PC-9 (cell line): ENCODE data around the gene RNASE8.

Source experiments
- EZH2 ChIP-seq: fragments of 200-600 bp; sonication (generic); IDR thresholded peaks from 2 replicates; pipeline ENCODE4 v1.8.0; 2017; ENCODE audit warnings: antibody characterized with exemption, low read depth
- TF ChIP-seq, protein P1 (sequence below): fragments of 200-600 bp; sonication (generic); conservative IDR thresholded peaks from 2 replicates; pipeline ENCODE4 v1.6.1; 2017; ENCODE audit warnings: mixed run types, antibody characterized with exemption, mild to moderate bottlenecking, moderate library complexity

DNA sequence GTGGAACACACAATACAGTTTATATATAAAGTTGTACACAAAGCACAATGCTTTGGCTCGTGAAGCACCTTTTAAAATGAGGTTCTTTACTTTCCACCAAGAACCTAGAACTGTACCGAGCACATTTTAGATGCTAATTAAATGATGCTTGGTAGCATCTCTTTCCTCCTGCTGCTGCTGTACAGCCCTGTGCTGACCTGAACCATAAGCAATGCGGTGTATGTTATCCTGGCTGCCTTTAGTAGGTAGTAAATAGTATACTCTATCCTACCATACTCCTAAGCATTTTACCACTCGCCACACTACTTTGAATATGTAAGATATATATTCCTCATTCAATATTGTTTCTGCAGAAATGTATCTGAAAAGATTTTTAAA lies 2.9 kb upstream of the RNASE8 start:
- TF ChIP-seq, protein P1, sequence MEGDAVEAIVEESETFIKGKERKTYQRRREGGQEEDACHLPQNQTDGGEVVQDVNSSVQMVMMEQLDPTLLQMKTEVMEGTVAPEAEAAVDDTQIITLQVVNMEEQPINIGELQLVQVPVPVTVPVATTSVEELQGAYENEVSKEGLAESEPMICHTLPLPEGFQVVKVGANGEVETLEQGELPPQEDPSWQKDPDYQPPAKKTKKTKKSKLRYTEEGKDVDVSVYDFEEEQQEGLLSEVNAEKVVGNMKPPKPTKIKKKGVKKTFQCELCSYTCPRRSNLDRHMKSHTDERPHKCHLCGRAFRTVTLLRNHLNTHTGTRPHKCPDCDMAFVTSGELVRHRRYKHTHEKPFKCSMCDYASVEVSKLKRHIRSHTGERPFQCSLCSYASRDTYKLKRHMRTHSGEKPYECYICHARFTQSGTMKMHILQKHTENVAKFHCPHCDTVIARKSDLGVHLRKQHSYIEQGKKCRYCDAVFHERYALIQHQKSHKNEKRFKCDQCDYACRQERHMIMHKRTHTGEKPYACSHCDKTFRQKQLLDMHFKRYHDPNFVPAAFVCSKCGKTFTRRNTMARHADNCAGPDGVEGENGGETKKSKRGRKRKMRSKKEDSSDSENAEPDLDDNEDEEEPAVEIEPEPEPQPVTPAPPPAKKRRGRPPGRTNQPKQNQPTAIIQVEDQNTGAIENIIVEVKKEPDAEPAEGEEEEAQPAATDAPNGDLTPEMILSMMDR: no peak
- TF ChIP-seq EZH2: no peak
